PC-3 (cell line): ENCODE measurements around the gene RNU7-1. TPM values are rescaled to one million over a fixed set of nuclear protein-coding genes. Genes with fewer than 3 reads are reported as not detected.

ENCODE experiments used
- ATAC-seq: fragments of 200-7000 bp; cut with Tn5 transposase; 2 replicates; pipeline ENCODE4 v1.9.1; 2020; ENCODE audit warnings: mild to moderate bottlenecking, moderate library complexity
- BruUV-seq: library from RNA; stranded (reverse); fragments of 400-500 nt; replicated peaks from 2 replicates; lab custom pipeline; 2021; lab: Mats Ljungman, UMichigan
- CTCF ChIA-PET: fragments of 300-600 bp; sonication (Branson Sonifier 250); formaldehyde crosslinking; loops from one replicate; lab custom pipeline; 2022; ENCODE audit warnings: antibody characterized with exemption; lab: Charles Lee
- POLR2A ChIA-PET: fragments of 300-600 bp; sonication (Branson Sonifier 250); formaldehyde crosslinking; loops from one replicate; lab custom pipeline; 2022; ENCODE audit warnings: antibody characterized with exemption; ENCODE audit not compliant: unreplicated experiment; lab: Charles Lee
- DNase-seq: peaks from one replicate; pipeline ENCODE4 v3.0.0-alpha.2; 2015
- H2AFZ ChIP-seq: fragments of 300-600 bp; sonication (generic); 2 replicates; pipeline ENCODE4 v1.6.0; 2016; ENCODE audit warnings: antibody characterized with exemption, low read length
- H3F3A ChIP-seq: fragments of 300-600 bp; sonication (generic); one replicate; pipeline ENCODE4 v1.6.0; 2017; ENCODE audit warnings: antibody characterized with exemption, low read length, control low read depth, mild to moderate bottlenecking; ENCODE audit not compliant: unreplicated experiment
- H3K27ac ChIP-seq: fragments of 300-600 bp; sonication (generic); 2 replicates; pipeline ENCODE4 v1.5.1; 2016; ENCODE audit warnings: mild to moderate bottlenecking, low read length
- H3K27me3 ChIP-seq: fragments of 300-600 bp; sonication (generic); 2 replicates; pipeline ENCODE4 v1.6.1; 2016; ENCODE audit warnings: low read length, mixed read lengths
- H3K36me3 ChIP-seq: fragments of 300-600 bp; sonication (generic); 2 replicates; pipeline ENCODE4 v1.6.1; 2016; ENCODE audit warnings: low read depth, mixed run types, low read length, mixed read lengths
- H3K4me1 ChIP-seq: fragments of 300-600 bp; sonication (generic); 2 replicates; pipeline ENCODE4 v1.5.1; 2016; ENCODE audit warnings: low read length; ENCODE audit not compliant: insufficient read depth
- H3K4me2 ChIP-seq: fragments of 300-600 bp; sonication (generic); 2 replicates; pipeline ENCODE4 v1.6.0; 2016; ENCODE audit warnings: low read length
- H3K4me3 ChIP-seq: fragments of 300-600 bp; sonication (generic); 2 replicates; pipeline ENCODE4 v1.5.1; 2016; ENCODE audit warnings: mild to moderate bottlenecking, low read length, mixed read lengths
- H3K79me2 ChIP-seq: fragments of 300-600 bp; sonication (generic); 2 replicates; pipeline ENCODE4 v1.6.1; 2017; ENCODE audit warnings: low read length, mixed read lengths
- H3K9ac ChIP-seq: fragments of 300-600 bp; sonication (generic); 2 replicates; pipeline ENCODE4 v1.6.0; 2016; ENCODE audit warnings: mild to moderate bottlenecking, low read length
- H3K9me2 ChIP-seq: fragments of 300-600 bp; sonication (generic); replicated peaks from 2 replicates; pipeline ENCODE4 v1.6.1; 2016; ENCODE audit warnings: mixed run types, low read length, mixed read lengths
- H3K9me3 ChIP-seq: fragments of 300-600 bp; sonication (generic); 2 replicates; pipeline ENCODE4 v1.6.1; 2016; ENCODE audit warnings: low read length, mixed read lengths
- H4K20me1 ChIP-seq: fragments of 300-600 bp; sonication (generic); 2 replicates; pipeline ENCODE4 v1.6.1; 2016; ENCODE audit warnings: low read length, mixed read lengths
- CTCF ChIP-seq: fragments of 300-600 bp; sonication (generic); conservative IDR thresholded peaks from 2 replicates; pipeline ENCODE4 v1.5.1; 2017; ENCODE audit warnings: antibody characterized with exemption, low read depth, mild to moderate bottlenecking, low read length
- EZH2 ChIP-seq: fragments of 300-600 bp; sonication (generic); IDR thresholded peaks from one replicate; pipeline ENCODE4 v1.6.1; 2017; ENCODE audit warnings: antibody characterized with exemption, mild to moderate bottlenecking, low read length; ENCODE audit not compliant: unreplicated experiment
- EZH2phosphoT487 ChIP-seq: fragments of 300-600 bp; sonication (generic); IDR thresholded peaks from 2 replicates; pipeline ENCODE4 v1.6.1; 2018; ENCODE audit warnings: mild to moderate bottlenecking, antibody characterized with exemption, low read length, borderline replicate concordance
- intact Hi-C: fragments of 100-400 bp; cut with micrococcal nuclease; formaldehyde crosslinking; loops from 2 replicates; pipeline ENCODE4 v1.9.0; 2023
- total RNA-seq: library from RNA; depleted of rRNA; stranded (reverse); fragments of >200 nt; gene quantifications from 2 replicates; pipeline ENCODE4 v1.2.3, GENCODE V29; 2014

The RNU7-1 gene
- total RNA-seq, 1 experiment from 2014 or later, result not detected

- Histone ChIP-seq H3K4me2 (no peak overlapping the region), H3K27ac (no peak overlapping the region), H4K20me1 (no peaks in the 10 kb centered on the region), H2AFZ (no peak overlapping the region), H3K4me3 (no peak overlapping the region), H3K27me3 (no peaks in the 10 kb centered on the region), H3K4me1 (peaks cover 21% of the 10 kb centered on the region), H3F3A (peaks cover 9% of the 10 kb centered on the region), H3K9ac (no peak overlapping the region), H3K36me3 (no peaks in the 10 kb centered on the region), H3K9me2 (no peaks in the 10 kb centered on the region), H3K79me2 (peaks cover 11% of the 10 kb centered on the region; the same call in 1 of the 2 replicates), H3K9me3 (no peaks in the 10 kb centered on the region)
- ATAC-seq (no peak), DNase-seq (no peak)
- no TSS peak for BruUV-seq
- ChIA-PET CTCF (no interaction called here), POLR2A (interaction anchor here (0.5 kb wide), 1 partner anchor 276 kb away, joined by 7 read pairs; no protein-coding TSS in a partner anchor)
- intact Hi-C loops, result no loop called here
- TF ChIP-seq CTCF, result no peak
- no peak for TF ChIP-seq EZH2
- no peak for TF ChIP-seq EZH2phosphoT487
Measured at GRCh38 chr12:6941267-6941666, 2.3 kb upstream of the RNU7-1 start.

GRCh38 chr12:6941782-6942181 is 1.8 kb upstream of the RNU7-1 start:
- Histone ChIP-seq H3F3A (peaks cover 9% of the 10 kb centered on the region), H3K4me1 (peaks cover 21% of the 10 kb centered on the region), H3K9me2 (no peaks in the 10 kb centered on the region), H3K4me3 (no peak overlapping the region), H4K20me1 (no peaks in the 10 kb centered on the region), H3K9ac (no peak overlapping the region), H3K36me3 (no peaks in the 10 kb centered on the region), H3K79me2 (peaks cover 11% of the 10 kb centered on the region; the same call in 1 of the 2 replicates), H3K9me3 (no peaks in the 10 kb centered on the region), H2AFZ (no peak overlapping the region), H3K27me3 (no peaks in the 10 kb centered on the region), H3K4me2 (no peak overlapping the region), H3K27ac (no peak overlapping the region)
- BruUV-seq, result no TSS peak
- ATAC-seq, result no peak
- CTCF ChIA-PET, result no interaction called here
- POLR2A ChIA-PET, result interaction anchor here (0.5 kb wide), 1 partner anchor 277 kb away, joined by 7 read pairs; no protein-coding TSS in a partner anchor
- no peak for DNase-seq
- TF ChIP-seq CTCF (no peak), EZH2phosphoT487 (no peak), EZH2 (no peak)
- intact Hi-C loops, result no loop called here

GRCh38 chr12:6942331-6942665 is 1.3 kb upstream of the RNU7-1 start:
- H3K36me3 ChIP-seq, result no peaks in the 10 kb centered on the region
- ChIA-PET CTCF (no interaction called here), POLR2A (no interaction called here)
- TF ChIP-seq CTCF, result no peak
- TF ChIP-seq EZH2, result no peak
- TF ChIP-seq EZH2phosphoT487, result no peak
- DNase-seq, result no peak
- H3K4me2 ChIP-seq, result no peak overlapping the region
- no TSS peak for BruUV-seq
- H3K9me3 ChIP-seq, result no peaks in the 10 kb centered on the region
- intact Hi-C loops, result no loop called here
- no peak for ATAC-seq
- no peaks in the 10 kb centered on the region for H3K27me3 ChIP-seq
- no peak overlapping the region for H3K9ac ChIP-seq
- peaks cover 11% of the 10 kb centered on the region; the same call in 1 of the 2 replicates for H3K79me2 ChIP-seq
- no peaks in the 10 kb centered on the region for H3K9me2 ChIP-seq
- no peaks in the 10 kb centered on the region for H4K20me1 ChIP-seq
- peaks cover 9% of the 10 kb centered on the region for H3F3A ChIP-seq
- H2AFZ ChIP-seq, result no peak overlapping the region
- no peak overlapping the region for H3K27ac ChIP-seq
- H3K4me3 ChIP-seq, result no peak overlapping the region
- peaks cover 19% of the 10 kb centered on the region for H3K4me1 ChIP-seq
